Heart right ventricle (tissue), 16 donors: Measurements from ENCODE around the gene SATB2. TPM values are rescaled to one million over a fixed set of nuclear protein-coding genes. Genes with fewer than 3 reads are reported as not detected.

Experiments used
- ATAC-seq, 8 donors: fragments of 200-7000 bp; cut with Tn5 transposase; one replicate each; pipeline ENCODE4 v1.9.1; 2020; ENCODE audit warnings: mild to moderate bottlenecking in 8 of 8, moderate library complexity in 8 of 8, moderate number of reproducible peaks in 1 of 8
- DNase-seq, 2 donors: peaks; one replicate each; pipeline ENCODE4 v3.0.0-alpha.2; 2020
- H3K27ac ChIP-seq, 10 donors: fragments of 200-600 bp; sonication (generic) in 2 of 10; one replicate each; pipeline versions ENCODE4 v1.5.0 to v1.8.0; 2020 to 2022; ENCODE audit warnings: mild to moderate bottlenecking in 3 of 10
- H3K27me3 ChIP-seq, 7 donors: fragments of 200-600 bp; one replicate each; pipeline ENCODE4 v1.8.0; 2021 to 2022; ENCODE audit warnings: mild to moderate bottlenecking in 2 of 7
- H3K36me3 ChIP-seq, 9 donors: fragments of 200-600 bp; sonication (generic) in 1 of 9; one replicate each; pipeline versions ENCODE4 v1.5.0 to v1.8.0; 2020 to 2022; ENCODE audit warnings: mild to moderate bottlenecking in 2 of 9
- H3K4me1 ChIP-seq, 9 donors: fragments of 200-600 bp; sonication (generic) in 1 of 9; one replicate each; pipeline versions ENCODE4 v1.5.0 to v1.8.0; 2020 to 2022; ENCODE audit warnings: mild to moderate bottlenecking in 4 of 9
- H3K4me3 ChIP-seq, 10 donors: fragments of 200-600 bp; sonication (generic) in 2 of 10; one replicate each; pipeline versions ENCODE4 v1.5.0 to v1.8.0; 2020 to 2022; ENCODE audit warnings: mild to moderate bottlenecking in 7 of 10, moderate library complexity in 2 of 10
- H3K9me3 ChIP-seq, 11 donors: fragments of 200-600 bp in 10 of 11; sonication (generic) in 2 of 11; one replicate each; pipeline versions ENCODE4 v1.5.0 to v1.8.0; 2013 to 2022; ENCODE audit warnings: mild to moderate bottlenecking in 2 of 11, control low read depth in 1 of 11, moderate library complexity in 1 of 11
- CTCF ChIP-seq, 9 donors: fragments of 200-600 bp; sonication (generic) in 2 of 9; IDR thresholded peaks; one replicate each; pipeline versions ENCODE4 v1.5.0 to v1.8.0; 2021 to 2022; ENCODE audit warnings: antibody characterized with exemption in 9 of 9, mild to moderate bottlenecking in 5 of 9, moderate library complexity in 1 of 9
- WGBS, 2 donors: extraction: QIAGEN DNeasy Blood & Tissue Kit; methylation state at CpG; one replicate each; pipeline ENCODE4 v1.1.7; 2013; ENCODE audit warnings: inconsistent platforms in 1 of 2; 5-methylcytosine and 5-hydroxymethylcytosine counted together
- intact Hi-C, 10 donors: fragments of 100-400 bp; cut with DNase I; formaldehyde crosslinking; loops; one replicate each; pipeline versions ENCODE4 v1.11.1 to v1.14.2; 2022
- polyA plus RNA-seq, 2 donors: library from polyadenylated mRNA; stranded (reverse); fragments of 200-250 nt; gene quantifications; one replicate each; pipeline ENCODE4 v1.2.3, GENCODE V29; 2013
- total RNA-seq, 10 donors: library from RNA; stranded (reverse); fragmentation: NEBNext Ultra II Directional in 3 of 10; extraction: Animal tissue kit (Norgen Biotek cat#: 25700) in 3 of 10; gene quantifications; one replicate each; pipeline versions ENCODE4 v1.2.1 to v1.2.4, GENCODE V29; 2021 to 2023
- donor health status: Arrhythmogenic right ventricular cardiomyopathy.
- donor health status: ischemic (EF 13 %, LVEDD 7.1; RV severe dilation, severe dysfunction).
- donor health status: healthy with polysubstance abuse.
- donor health status: DM: no; HTN: yes; CAD: no.
- donor health status: DM: no; HTN: no; CAD: no.
- donor health status: ischemic (EF 25% LVEDD 6.9; RV normal size, moderate dysfunction).
- donor health status: ischemic (EF 25% LVEDD 5.7; RV mildly dilated, moderate dysfunction).
- donor health status: healthy.
- donor health status: DM: yes; HTN: yes; CAD: no.
- donor health status: Ischemic cardiomyopathy.
- donor health status: ischemic (EF 35%, LVEDD 5.7; RV mildly dilated, moderate dysfunction).
- donor health status: nonischemic (EF 11% LVEDD 7.7; RV severe dilation, severe dysfunction).
- donor health status: DM: yes; HTN: yes; CAD: no.
- donor health status: PGD.
- donor health status: ischemic (EF 29% LVEDD 5.4; RV normal size, mild dysfunction).
- donor health status: nonischemic (EF 23%, LVEDD 6.1; RV moderate dilation, normal function).

Gene SATB2
- total and polyA plus RNA-seq, 12 donors, result 0.29 to 2.3 (median 0.70) TPM

- Histone ChIP-seq H3K9me3 (no peaks in the 10 kb centered on the region), H3K27me3 (no peaks in the 10 kb centered on the region), H3K27ac (no peak overlapping the region), H3K36me3 (no peaks in the 10 kb centered on the region), H3K4me1 (no peaks in the 10 kb centered on the region), H3K4me3 (no peak overlapping the region)
- 75 to 78% methylated on average over 5 of the region's 5 CpGs for WGBS, 2 donors
- ATAC-seq, result no peak
- TF ChIP-seq CTCF (IDR thresholded peaks at IDR 0.05), result no peak
- DNase-seq, result no peak
- intact Hi-C loops, result no loop called here
These were observed 179.6 kb downstream of the SATB2 start for GRCh38 chr2:199278099-199278498.

DNA sequence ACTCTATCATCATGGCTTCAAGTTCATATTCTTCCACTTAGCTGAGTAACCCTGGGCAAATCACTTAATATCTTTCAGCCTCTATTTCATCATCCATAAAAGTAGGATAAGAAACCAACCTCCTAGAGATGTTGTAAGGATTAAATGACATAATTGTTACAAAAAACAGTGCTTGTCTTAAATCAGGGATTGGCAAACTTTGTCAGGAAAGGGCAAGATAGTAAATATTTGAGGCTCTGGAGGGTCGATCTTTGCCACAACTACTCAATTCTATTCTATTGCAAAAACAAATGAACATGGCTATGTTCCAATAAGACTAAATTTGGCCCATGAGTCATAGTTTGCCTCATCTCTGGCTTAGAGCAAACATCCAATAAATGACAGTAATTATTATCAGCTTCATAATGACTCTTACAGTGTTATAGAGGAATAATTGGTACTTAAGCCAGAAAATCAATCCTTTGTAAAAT is 184.7 kb downstream of the SATB2 start:
- DNase-seq, result no peak
- 46 to 69% methylated on average over 1 of the region's 1 CpG for WGBS, 2 donors
- intact Hi-C loops, result no loop called here
- no peak overlapping the region for H3K27ac ChIP-seq
- H3K4me1 ChIP-seq, result no peaks in the 10 kb centered on the region
- no peaks in the 10 kb centered on the region for H3K27me3 ChIP-seq
- no peak for TF ChIP-seq CTCF (IDR thresholded peaks at IDR 0.05)
- no peaks in the 10 kb centered on the region for H3K9me3 ChIP-seq
- no peak overlapping the region for H3K4me3 ChIP-seq
- no peaks in the 10 kb centered on the region for H3K36me3 ChIP-seq
- ATAC-seq, result no peak

DNA sequence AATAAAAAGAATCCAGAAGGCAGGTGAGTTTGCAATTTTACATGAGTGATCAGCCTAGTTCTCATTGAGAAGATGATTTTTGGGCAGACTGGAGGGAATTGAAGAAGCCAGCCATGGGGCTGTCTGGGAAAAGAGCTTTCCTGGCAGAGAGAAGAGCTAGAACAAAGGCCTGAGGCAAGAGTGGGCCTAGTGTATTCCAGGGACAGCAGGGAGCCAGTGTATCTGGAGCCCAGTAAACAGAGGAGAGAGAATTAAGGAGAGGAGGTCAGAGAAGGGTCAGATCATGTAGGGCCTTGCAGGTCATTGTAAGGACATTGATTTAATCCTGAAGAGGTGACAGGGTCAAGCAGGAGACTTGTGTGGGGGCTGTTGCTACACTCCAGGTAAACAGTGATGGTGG is 195.8 kb downstream of the SATB2 start:
- ATAC-seq (no peak), DNase-seq (no peak)
- TF ChIP-seq CTCF (IDR thresholded peaks at IDR 0.05), result no peak
- no peak overlapping the region for H3K27ac ChIP-seq
- intact Hi-C loops, result no loop called here
- H3K36me3 ChIP-seq, result no peaks in the 10 kb centered on the region
- peaks cover 0 to 46% (median 23%) of the 10 kb centered on the region in 11 donors for H3K9me3 ChIP-seq
- no peaks in the 10 kb centered on the region for H3K4me1 ChIP-seq
- H3K4me3 ChIP-seq, result no peak overlapping the region
- no peaks in the 10 kb centered on the region for H3K27me3 ChIP-seq

DNA sequence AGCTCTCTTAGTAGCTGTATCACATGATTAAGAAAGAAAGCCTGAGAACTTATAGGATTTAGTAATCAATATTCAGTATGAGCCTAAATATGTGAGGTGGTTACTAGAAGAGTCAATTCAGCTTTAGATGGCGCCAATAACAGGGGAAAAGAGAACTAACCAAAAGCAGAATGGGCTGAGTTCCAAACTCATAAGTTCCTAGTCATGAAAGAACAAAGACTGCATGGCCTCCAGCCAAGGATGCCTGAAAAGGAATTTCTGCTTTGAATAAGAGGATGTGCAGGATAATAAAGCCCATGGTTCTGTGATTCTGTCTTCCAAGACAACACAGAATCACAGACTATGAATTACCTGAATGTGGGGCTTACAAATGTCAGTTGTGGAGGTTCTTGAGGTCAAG is 196.5 kb downstream of the SATB2 start:
- WGBS, 2 donors, result 43 to 53% methylated on average over 1 of the region's 1 CpG
- DNase-seq (no peak), ATAC-seq (no peak)
- no peaks in the 10 kb centered on the region for H3K27me3 ChIP-seq
- no peaks in the 10 kb centered on the region for H3K36me3 ChIP-seq
- no peak overlapping the region for H3K27ac ChIP-seq
- TF ChIP-seq CTCF (IDR thresholded peaks at IDR 0.05), result no peak
- no peak overlapping the region for H3K4me3 ChIP-seq
- no peaks in the 10 kb centered on the region for H3K4me1 ChIP-seq
- H3K9me3 ChIP-seq, result peaks cover 0 to 46% (median 23%) of the 10 kb centered on the region in 11 donors
- intact Hi-C loops, result no loop called here
